ENCODE results near the gene ST3GAL3.

DNA sequence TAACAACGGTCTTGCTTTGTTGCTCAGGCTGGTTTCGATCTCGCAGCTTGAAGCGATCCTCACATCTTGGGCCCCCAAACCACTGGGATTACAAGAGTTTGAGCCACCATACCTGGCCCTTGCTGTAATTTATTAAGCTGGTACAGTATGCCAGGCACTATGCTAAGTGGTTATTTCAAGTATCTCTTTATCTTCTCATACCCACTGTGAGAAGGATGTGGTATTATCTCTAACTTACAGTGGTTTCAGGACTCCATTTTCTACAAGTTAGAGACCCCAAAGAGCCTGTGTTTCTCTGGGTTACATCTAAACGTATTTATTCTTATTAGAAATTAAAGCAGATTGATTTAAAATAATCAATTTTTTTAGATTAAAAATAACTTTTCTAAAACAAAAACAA, 8.1 kb upstream of the ST3GAL3 start:
- TF ChIP-seq, protein P1, sequence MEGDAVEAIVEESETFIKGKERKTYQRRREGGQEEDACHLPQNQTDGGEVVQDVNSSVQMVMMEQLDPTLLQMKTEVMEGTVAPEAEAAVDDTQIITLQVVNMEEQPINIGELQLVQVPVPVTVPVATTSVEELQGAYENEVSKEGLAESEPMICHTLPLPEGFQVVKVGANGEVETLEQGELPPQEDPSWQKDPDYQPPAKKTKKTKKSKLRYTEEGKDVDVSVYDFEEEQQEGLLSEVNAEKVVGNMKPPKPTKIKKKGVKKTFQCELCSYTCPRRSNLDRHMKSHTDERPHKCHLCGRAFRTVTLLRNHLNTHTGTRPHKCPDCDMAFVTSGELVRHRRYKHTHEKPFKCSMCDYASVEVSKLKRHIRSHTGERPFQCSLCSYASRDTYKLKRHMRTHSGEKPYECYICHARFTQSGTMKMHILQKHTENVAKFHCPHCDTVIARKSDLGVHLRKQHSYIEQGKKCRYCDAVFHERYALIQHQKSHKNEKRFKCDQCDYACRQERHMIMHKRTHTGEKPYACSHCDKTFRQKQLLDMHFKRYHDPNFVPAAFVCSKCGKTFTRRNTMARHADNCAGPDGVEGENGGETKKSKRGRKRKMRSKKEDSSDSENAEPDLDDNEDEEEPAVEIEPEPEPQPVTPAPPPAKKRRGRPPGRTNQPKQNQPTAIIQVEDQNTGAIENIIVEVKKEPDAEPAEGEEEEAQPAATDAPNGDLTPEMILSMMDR (IDR thresholded peaks at IDR 0.05), result no peak
- TF ChIP-seq FOXM1 (IDR thresholded peaks at IDR 0.05; ENCODE audit: low read depth), result no peak
- no peak for TF ChIP-seq TAF1 (IDR thresholded peaks at IDR 0.05; ENCODE audit: borderline replicate concordance, low read depth, low read length)
- TF ChIP-seq POLR2AphosphoS5 (IDR thresholded peaks at IDR 0.05; ENCODE audit: low read depth, low read length), result no peak

All from SK-N-SH (cell line).